ENCODE measurements around the gene CMTM4.
A peak's percentile ranks its signal among the peaks of the same experiment; 100 is the strongest.

Gene CMTM4

DNA sequence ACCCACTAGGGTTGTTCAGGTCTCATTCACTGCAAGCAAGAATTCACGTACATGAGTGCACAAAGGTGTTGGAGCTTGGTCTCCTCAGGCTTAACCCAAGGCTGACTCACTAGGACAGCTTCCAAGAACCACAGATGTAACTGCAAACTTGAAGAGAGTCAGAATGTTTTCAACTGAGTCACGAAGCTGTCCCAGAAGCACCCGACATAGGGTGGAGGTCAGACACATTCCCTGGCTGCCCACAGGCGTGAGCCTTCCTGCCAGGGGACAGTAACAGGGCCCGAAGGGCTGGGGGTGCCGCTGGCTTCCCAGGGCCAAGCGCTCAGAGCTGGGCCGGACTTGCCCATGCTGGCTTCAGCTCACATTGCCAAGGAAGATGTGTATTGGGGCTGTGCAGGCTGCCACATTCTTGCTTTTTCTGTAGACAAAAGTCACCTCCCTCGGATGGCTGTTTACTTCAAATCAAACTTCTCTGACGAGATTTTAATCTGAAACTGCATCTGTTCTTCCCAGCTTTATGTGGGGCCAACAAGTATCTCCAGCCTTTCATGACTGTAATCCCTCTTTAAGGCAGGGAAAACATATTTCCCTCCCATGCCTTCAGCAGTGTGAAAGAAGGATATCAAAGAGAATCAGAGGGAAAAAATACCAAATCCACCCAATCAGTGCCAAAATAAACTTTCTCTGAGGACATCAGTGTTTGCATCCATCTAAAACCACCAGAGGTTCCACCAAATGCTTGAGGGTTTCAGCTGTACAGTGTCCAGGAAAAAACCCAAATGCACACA is 77.8 kb downstream of the CMTM4 start:
- Histone ChIP-seq H3K4me3 (ENCODE audit: low read depth, low read length) (no peak overlapping the region), H3K36me3 (replicated peaks) (peaks cover 4% of the 10 kb centered on the region), H3K27me3 (replicated peaks) (no peaks in the 10 kb centered on the region), H3K27ac (peak overlapping the region; percentile 90)
- DNase-seq = peak; percentile 92
- in situ Hi-C loops (cut with HindIII; ENCODE audit: low pct_ligation_motif_present, low sequenced_read_pairs) = no loop called here
- TF ChIP-seq, protein P1, sequence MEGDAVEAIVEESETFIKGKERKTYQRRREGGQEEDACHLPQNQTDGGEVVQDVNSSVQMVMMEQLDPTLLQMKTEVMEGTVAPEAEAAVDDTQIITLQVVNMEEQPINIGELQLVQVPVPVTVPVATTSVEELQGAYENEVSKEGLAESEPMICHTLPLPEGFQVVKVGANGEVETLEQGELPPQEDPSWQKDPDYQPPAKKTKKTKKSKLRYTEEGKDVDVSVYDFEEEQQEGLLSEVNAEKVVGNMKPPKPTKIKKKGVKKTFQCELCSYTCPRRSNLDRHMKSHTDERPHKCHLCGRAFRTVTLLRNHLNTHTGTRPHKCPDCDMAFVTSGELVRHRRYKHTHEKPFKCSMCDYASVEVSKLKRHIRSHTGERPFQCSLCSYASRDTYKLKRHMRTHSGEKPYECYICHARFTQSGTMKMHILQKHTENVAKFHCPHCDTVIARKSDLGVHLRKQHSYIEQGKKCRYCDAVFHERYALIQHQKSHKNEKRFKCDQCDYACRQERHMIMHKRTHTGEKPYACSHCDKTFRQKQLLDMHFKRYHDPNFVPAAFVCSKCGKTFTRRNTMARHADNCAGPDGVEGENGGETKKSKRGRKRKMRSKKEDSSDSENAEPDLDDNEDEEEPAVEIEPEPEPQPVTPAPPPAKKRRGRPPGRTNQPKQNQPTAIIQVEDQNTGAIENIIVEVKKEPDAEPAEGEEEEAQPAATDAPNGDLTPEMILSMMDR (IDR thresholded peaks at IDR 0.05; ENCODE audit: low read depth, low read length, missing control alignments) = no peak

DNA sequence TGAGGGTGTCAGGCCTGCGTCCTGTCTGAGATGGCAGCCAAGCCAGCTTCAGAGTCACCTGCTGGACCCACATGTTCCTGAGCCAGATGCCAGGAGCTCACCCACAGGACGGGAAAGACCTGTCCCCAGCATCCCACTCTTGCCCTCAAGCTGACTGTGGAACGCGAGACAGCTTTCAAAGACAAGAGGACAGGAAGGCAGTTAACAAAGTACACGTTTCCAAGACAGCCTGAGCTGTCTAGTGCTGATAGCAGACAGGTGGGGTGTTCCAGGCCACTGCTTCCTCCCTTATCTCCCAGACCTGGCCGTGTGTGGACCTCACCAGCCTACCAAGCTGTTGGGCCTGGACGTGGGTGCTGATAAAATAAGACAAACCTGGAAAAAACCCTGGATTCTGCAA is 78.8 kb downstream of the CMTM4 start:
- H3K27ac ChIP-seq = peak overlapping the region; percentile 90
- TF ChIP-seq, protein P1 (IDR thresholded peaks at IDR 0.05; ENCODE audit: low read depth, low read length, missing control alignments) = no peak
- in situ Hi-C loops (cut with HindIII; ENCODE audit: low pct_ligation_motif_present, low sequenced_read_pairs) = no loop called here

DNA sequence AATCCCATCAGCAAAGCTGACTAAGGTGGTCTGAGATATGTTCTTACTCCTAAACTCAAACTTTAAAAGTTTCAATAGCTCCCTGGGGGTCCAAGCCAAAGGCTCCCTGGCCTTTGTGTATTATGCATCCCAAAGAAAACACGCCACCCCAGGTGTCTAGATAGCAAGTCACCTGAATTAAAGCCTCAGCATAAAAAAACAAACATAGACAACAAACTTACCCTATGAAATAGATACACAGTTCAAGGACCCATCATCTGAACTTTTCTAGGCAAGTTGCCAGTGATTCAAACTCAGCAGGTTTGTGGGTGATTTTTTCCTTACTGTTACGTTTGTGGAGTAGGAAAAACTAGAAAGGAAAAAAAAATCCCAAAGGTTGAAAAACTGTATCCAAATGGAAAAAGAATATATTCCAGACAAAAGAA is 79.5 kb downstream of the CMTM4 start:
- Histone ChIP-seq H3K27me3 (replicated peaks) (no peaks in the 10 kb centered on the region), H3K4me3 (ENCODE audit: low read depth, low read length) (no peak overlapping the region), H3K36me3 (replicated peaks) (peaks cover 20% of the 10 kb centered on the region), H3K27ac (peak overlapping the region; percentile 90)
- TF ChIP-seq, protein P1 (IDR thresholded peaks at IDR 0.05; ENCODE audit: low read depth, low read length, missing control alignments) = no peak
- in situ Hi-C loops (cut with HindIII; ENCODE audit: low pct_ligation_motif_present, low sequenced_read_pairs) = no loop called here
- peak; percentile 24 for DNase-seq

More for the DNA sequence above, 78.8 kb downstream of the CMTM4 start:
- Histone ChIP-seq H3K27me3 (replicated peaks) (no peaks in the 10 kb centered on the region), H3K36me3 (replicated peaks) (peaks cover 14% of the 10 kb centered on the region), H3K4me3 (ENCODE audit: low read depth, low read length) (no peak overlapping the region)
- DNase-seq = no peak

DNA sequence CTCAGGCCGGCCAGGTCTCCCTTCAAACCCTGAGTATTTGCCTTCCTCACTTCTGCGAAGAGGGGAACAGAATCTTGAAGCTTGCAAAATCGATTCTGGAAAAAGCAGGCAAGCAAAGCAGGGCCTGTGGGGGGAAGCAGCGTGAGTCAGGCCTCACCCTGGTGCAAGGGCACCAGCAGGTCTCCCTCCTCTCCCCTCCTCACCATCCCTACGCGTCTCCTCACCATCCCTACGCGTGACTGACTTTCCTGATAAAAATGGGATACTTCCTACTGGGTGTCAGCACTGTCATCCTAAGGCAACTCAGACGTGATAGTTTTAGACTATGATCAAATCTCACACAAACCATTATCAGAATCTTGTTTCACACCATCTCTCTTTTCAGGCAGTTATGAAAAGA is 80.0 kb downstream of the CMTM4 start:
- DNase-seq = no peak
- TF ChIP-seq, protein P1 (IDR thresholded peaks at IDR 0.05; ENCODE audit: low read depth, low read length, missing control alignments) = no peak
- no peaks in the 10 kb centered on the region for H3K27me3 ChIP-seq (replicated peaks)
- no peak overlapping the region for H3K4me3 ChIP-seq (ENCODE audit: low read depth, low read length)
- in situ Hi-C loops (cut with HindIII; ENCODE audit: low pct_ligation_motif_present, low sequenced_read_pairs) = no loop called here
- H3K27ac ChIP-seq = peak overlapping the region; percentile 90
- H3K36me3 ChIP-seq (replicated peaks) = peaks cover 23% of the 10 kb centered on the region

DNA sequence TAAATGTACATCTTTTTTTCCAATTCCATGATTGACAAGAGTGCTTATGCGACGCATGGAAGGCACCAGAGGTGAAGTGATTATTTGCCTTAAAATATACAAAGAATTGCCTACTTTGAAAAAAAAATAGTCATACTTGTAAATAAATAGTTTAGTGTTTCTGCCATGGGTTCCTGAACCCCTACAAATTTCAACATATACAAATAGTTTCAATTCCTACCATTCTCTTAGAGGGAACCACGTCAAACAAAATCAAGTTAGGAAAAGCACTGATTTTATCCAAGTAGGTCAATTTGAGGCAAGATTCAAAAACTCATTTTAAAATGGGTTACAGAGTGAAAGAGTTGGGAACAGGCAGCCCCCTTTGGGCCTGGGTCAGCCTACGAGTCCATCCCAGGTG is 80.4 kb downstream of the CMTM4 start:
- no peak for DNase-seq
- TF ChIP-seq, protein P1 (IDR thresholded peaks at IDR 0.05; ENCODE audit: low read depth, low read length, missing control alignments) = no peak
- H3K4me3 ChIP-seq (ENCODE audit: low read depth, low read length) = no peak overlapping the region
- peak overlapping the region; percentile 90 for H3K27ac ChIP-seq
- H3K27me3 ChIP-seq (replicated peaks) = no peaks in the 10 kb centered on the region
- in situ Hi-C loops (cut with HindIII; ENCODE audit: low pct_ligation_motif_present, low sequenced_read_pairs) = no loop called here
- H3K36me3 ChIP-seq (replicated peaks) = peaks cover 27% of the 10 kb centered on the region

Data from brain microvascular endothelial cell (primary cell).